ENCODE results near the gene MYO16.

- TF ChIP-seq POLR2A (IDR thresholded peaks at IDR 0.05), result no peak
- TF ChIP-seq, protein P1, sequence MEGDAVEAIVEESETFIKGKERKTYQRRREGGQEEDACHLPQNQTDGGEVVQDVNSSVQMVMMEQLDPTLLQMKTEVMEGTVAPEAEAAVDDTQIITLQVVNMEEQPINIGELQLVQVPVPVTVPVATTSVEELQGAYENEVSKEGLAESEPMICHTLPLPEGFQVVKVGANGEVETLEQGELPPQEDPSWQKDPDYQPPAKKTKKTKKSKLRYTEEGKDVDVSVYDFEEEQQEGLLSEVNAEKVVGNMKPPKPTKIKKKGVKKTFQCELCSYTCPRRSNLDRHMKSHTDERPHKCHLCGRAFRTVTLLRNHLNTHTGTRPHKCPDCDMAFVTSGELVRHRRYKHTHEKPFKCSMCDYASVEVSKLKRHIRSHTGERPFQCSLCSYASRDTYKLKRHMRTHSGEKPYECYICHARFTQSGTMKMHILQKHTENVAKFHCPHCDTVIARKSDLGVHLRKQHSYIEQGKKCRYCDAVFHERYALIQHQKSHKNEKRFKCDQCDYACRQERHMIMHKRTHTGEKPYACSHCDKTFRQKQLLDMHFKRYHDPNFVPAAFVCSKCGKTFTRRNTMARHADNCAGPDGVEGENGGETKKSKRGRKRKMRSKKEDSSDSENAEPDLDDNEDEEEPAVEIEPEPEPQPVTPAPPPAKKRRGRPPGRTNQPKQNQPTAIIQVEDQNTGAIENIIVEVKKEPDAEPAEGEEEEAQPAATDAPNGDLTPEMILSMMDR (IDR thresholded peaks at IDR 0.05), result no peak
Measured at GRCh38 chr13:109172136-109172535, 542.7 kb downstream of the MYO16 start.

All from ovary (tissue), 3 donors.